Endometrial microvascular endothelial cells (primary cell): Measurements from ENCODE around the gene LAMP5. TPM values are rescaled to one million over a fixed set of nuclear protein-coding genes. Genes with fewer than 3 reads are reported as not detected.

ENCODE experiments used
- in situ Hi-C: cut with HindIII; loops from 2 replicates; pipeline ENCODE4 v1.10.0; 2017; ENCODE audit warnings: low sequenced_read_pairs, low pct_unique_long_range_greater_than_20kb; ENCODE audit errors: inconsistent ontology term
- total RNA-seq: library from RNA; depleted of rRNA; stranded (reverse); fragments of >200 nt; gene quantifications from one replicate; pipeline ENCODE4 v1.2.3, GENCODE V29; 2015; ENCODE audit errors: inconsistent ontology term

Gene LAMP5
- total RNA-seq, 1 donor from 2014 or later: not detected

DNA sequence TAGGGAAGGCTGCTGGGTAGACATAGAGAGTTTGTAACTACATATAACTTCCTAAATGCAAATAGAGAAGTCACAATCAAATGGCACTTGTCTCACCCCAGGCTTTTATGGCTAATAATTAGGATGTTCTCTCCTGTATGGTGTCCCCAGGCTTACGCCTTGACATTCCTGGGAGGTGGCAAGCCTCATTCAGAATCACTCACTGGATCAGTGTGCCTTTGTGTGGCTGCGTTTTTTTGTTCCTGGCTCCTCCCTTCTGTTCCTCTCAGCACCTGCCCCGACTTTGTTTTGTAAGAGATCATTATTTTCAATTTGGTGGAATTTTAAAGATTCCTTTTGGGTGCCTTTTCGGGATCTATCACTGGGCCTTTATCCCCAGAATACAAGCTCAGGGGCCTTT lies 5.7 kb downstream of the LAMP5 start:
- in situ Hi-C loops: no loop called here

DNA sequence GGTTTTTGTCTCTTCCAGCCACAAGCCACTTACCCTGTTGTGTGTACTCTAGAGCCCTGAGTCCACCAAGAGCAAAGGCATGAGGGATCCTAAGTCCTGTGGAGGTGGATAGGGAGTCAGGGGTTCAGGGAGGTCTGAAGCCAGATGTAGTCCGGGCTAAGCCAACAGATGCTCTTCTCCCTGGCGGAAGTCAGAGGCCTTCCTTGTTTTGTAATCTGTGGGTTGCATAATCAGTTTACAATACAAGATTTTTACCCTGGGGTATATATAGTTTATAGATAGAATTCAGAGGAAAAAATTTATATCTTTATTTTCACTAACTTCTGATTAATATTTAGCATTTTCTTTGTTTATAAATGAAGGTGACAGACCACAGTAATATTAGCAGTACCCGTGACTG lies 9.2 kb downstream of the LAMP5 start:
- in situ Hi-C loops: no loop called here

DNA sequence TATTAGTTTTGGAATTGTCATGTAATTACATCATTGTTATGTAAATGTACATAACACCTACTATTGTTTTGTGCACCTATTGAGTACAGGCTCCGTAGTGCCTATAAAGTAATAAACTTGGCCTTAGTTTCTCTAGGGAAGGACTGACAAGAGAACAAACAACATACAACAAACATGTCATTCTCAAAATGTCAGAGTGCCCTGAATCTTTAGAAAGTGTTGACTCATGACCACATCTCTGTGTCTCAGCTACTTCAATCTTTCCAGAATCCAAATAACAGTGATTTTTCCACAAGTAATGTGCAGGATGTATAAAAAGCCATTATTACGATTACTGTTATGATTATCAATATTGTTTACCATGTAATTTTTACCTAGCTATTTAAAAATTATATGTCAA lies 17.2 kb downstream of the LAMP5 start:
- in situ Hi-C loops: no loop called here

DNA sequence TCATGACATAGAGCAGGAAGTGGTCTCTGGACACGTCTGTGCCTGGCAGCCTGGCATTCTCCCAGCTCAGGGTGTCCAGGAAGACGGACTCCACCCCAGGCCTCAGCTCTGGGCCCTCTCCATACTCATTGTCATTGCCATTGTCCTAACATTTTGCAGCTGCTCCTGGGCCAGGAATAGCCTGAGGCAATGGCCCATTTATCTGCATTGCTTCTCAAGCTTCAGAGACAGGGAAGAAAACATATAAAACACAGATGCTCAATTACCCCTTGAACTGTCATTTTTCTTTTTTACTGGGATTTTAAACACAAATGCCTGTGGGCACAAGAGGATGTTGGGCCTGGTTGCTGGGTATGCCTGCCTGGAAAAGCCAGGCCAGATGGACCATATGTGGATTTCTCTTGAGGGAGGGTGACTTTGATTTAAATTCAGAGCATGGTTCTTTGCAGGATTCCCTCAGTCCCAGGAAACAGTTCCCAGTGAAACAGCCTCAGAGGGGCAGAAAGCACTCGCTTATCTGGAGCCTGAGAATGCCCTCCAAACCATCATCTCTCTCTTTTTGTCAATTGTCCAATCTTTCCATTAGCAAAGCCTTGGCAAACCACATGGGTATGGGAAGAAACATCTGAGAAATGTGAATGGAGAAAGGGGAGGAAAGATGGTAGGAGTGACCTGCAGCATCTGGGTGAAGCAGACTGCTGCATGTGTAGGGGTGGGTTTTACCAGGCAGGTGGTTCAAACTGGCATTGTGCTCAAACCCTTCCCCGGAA lies 17.9 kb downstream of the LAMP5 start:
- in situ Hi-C loops: no loop called here

DNA sequence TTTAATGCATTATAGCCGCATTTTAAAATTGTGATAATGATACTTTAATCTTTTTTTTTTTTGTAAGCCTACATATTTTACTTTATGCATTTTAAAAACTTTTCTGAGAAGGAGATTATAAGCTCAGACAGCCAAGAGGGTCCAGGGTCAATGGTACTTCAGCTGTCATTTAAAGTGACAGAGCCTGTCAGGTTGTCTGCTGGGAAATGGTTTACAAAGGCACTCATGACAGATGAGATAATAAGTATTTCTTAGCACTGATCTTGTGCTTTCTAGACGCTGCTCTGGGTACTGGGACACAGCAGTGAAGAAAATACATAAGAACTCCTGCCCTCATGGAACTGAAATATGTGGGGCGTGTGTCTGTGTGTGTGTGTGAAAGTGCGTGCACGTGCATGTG lies 19.6 kb downstream of the LAMP5 start:
- in situ Hi-C loops: no loop called here

DNA sequence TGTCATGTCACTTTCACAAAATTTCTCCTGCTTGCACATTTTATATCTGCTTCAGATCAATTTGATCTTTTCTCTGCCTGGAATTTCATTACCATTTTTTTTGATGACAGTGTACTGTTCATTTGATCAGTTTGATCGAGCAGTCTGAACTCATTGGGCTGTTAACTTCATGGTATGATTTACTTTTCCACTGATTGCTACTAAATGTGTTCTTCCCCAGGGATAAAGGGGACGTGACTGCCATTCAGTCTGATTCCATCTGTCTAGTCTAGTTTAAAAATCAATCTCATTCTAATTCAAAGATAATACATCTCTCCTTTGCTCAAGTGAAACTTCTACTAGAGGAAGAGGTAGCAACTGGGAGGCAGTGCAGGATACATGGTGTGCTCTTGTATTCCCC lies 21.1 kb downstream of the LAMP5 start:
- in situ Hi-C loops: no loop called here

DNA sequence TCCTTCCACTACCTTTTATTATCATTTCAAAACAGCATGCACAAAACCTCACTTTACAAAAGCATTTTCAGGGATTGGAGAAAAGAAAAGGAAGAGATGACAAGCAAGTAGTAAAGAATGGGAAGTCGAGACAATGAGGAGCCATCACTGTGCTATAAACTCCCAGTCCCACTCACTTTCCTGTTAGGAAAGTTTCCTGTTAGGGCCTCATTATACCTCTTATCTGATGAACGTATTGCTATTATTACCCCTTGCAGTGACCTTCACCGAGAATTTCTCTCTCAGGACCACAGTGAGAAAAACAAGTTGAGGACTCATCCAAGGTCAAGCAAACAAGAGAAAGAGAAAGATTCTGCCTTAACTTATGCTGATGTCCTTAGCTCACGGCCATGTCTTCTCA lies 28.8 kb downstream of the LAMP5 start:
- in situ Hi-C loops: no loop called here

DNA sequence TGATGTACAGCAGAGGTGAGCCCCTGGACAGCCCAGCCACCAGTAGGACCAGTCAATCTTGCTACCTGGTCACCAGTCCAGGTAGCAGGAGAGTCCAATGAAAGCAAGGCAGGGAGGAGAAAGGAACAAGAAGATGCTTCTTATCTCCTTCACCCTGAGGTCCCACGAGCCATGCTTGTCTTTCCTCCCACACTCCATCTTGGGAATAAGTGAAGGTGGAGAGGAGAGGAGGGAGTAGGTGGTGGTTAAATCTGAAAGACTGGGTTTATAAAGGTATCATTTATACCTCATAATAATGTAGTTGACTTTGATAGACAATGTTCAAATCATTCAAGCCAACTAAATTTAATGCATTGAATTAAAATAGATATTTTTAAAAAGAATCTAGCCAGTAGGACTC lies 35.9 kb downstream of the LAMP5 start:
- in situ Hi-C loops: no loop called here

DNA sequence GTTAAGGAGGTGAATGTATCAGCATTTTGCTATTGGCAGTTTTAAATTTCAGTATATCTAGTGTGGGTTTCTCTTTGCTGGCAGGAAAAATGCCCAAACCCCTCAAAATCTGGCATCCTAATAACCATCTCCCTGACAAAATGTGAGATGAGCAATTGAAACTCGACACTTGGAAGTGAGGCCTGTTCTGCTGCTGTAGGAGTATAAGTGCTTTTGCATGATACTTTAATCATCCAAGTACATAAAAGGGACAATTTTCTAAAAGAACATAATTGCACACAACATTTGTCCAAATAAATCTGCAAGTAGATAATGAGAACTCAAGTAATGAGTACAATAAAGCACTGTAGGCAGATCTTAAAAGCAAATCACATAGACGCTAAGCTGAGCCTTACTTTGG lies 36.5 kb downstream of the LAMP5 start:
- in situ Hi-C loops: no loop called here

DNA sequence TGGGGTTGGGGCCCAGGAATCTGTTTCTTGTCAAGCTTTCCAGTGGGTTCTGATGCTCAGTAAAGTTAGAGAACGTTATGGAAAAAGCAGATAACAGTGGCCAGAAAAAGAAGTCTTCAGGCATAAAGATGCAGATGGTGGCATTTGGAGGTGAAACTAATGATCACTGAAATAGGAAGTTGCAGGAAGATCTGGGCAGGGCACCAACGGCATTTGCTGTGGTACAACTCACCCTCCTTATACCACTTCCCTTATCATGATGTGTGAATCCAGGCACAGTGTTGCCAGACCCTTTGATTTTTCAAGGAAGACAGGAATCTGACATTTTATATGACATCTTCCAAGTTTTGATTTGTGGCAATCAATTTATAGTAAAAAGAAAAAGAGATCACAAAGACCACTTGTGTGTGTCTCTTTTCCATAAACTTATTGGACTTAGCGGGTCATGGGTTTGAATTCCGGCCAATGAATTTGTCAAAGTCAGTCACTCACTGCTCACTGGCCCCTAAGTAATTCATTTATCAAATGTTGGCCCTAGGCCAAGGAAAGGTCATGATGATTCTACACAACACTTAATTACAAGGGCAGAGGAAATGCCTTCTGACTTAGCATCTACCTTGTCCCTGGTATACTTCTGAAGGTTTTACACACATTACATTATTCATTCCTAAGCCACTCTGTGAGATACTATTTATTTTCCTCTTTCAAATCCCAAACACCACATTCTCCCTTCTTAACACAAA lies 37.6 kb downstream of the LAMP5 start:
- in situ Hi-C loops: no loop called here

DNA sequence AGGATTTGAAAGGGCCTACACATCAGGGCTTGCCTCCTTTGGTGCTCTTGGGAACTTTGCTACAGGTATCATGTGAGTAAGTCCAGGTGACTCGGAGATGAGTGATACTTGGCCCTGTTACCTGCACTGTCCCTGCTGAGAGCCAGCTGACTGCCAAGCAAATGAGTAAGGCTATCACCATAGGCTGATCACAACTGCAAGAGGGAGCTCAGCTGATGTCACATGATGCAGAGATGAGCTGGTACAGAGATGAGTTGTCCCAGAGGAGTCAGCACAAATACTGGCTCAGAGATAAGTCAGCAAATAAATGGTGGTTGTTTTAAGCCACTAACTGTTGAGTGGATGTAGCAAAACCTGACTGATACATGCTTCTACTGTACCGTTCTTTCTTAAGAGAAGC lies 41.4 kb downstream of the LAMP5 start:
- in situ Hi-C loops: no loop called here

DNA sequence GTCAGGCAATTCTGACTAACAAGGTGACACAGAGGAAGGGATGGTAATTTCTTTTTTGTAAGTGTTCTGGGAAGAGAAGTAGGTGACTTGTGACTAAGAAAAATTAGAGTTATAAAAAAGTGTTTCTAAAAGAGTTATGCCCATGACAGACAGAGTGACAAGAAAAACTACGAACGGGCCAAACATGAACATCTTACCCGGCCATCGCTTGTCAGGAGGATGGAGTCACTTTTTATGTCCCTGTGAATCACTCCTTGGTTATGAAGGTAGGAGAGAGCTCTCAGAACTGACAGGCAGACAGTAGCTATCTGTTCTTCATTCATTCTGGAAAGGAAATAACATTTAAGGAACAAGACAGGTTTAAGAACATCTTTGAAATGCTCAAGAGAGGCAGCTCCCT lies 43.0 kb downstream of the LAMP5 start:
- in situ Hi-C loops: no loop called here

DNA sequence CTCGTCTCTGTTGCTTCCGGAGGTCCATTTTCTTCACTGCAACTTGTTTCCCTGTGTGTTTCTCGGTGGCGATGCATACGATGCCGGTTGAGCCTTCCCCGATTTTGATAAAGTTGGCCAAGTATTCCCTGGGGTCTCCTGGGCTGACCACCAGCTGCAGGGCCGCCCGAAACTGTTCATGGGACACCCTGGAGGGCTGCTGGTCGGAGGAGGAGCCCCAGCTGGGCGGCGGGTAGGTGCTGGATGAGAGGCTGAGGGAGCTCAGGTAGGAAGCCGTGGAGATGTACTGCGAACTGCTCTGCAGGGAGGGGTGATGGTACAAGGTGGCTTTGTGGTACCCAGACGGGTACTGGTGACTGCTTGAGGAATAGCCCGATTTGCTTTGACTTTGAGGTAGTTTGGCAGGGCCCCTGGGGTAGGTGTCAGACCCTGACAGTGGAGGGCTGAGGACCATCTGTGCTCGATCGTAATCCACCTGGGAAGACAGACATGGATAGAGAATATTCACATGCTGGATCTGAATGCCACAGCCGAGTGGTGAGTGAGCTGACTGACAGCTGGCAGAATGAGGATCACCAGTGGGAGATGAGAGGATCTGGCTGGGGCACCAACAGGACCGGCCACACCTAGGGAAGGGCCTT lies 51.6 kb downstream of the LAMP5 start:
- in situ Hi-C loops: no loop called here

DNA sequence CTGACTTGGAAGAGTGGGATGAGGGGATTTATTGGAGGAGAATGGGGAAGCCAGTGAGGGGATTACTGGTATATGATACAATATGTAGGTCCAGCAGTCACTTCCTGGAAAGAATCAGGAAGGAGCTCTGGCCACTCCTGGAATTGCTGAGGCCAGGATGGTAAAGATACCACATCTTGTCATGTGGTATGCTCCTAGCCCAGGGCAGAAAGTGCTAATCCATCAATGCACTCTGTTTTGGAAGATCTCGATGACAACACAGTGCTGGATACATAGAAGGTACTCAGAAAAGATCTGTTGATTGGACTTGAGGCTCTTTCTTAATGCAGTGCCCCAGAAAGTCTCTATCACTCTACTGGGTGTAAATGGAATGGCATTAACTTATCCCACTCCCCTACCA lies 52.6 kb downstream of the LAMP5 start:
- in situ Hi-C loops: no loop called here

DNA sequence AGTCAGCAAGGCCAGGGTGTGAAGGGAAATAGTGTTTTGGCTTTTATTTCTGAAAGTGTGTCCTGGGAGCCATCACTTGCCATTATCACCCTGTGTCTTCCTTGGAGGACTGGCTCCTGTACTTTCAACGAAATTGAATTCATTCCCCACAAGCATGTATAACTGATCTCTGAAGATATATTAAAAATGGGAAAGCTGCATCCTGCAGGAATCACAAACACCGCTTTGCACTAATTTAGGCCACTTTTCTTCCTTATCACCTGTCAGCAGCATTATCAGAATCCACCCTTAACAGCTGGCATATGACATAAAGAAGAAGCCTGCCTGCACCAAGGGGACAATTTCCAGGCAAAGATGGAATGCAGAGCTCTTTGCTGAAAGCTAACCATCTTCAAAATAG lies 56.2 kb downstream of the LAMP5 start:
- in situ Hi-C loops: no loop called here

DNA sequence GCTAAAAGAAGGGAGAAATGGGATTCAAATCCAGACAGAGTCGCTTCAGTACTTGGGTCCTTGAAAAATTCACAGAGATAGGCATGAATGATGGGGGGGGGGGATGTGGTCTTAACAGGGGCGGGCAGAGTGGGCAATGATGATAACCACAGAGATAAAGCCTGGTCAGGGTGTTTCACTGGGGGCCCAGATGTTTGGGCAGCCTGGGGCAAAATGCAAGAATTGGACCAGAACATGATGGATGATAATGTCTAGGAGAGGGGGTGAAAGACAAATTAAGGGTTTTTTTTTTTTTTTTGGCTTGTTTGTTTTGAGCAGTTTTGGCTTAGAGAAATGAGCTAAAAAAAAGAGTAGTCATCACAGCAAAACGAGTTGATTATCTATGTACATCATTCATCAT lies 57.4 kb downstream of the LAMP5 start:
- in situ Hi-C loops: no loop called here

DNA sequence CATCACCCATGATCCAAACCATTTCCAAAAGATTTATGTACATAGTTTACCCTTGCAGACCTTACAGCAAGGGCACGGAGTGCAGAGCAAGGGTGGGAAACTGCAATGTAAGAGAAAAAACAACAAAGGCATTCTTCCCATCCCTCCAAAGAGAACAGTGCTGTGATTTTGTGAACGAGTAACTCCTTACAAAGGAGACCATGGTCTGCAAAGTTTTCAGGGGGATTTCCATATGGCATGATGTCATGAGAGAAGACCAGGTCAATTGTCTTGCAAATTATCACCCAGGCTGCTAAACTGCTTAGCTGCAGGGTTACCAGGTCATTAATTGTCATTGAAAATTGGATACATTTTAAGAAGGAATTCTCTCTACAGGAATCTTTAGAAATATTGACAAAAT lies 58.3 kb downstream of the LAMP5 start:
- in situ Hi-C loops: no loop called here

DNA sequence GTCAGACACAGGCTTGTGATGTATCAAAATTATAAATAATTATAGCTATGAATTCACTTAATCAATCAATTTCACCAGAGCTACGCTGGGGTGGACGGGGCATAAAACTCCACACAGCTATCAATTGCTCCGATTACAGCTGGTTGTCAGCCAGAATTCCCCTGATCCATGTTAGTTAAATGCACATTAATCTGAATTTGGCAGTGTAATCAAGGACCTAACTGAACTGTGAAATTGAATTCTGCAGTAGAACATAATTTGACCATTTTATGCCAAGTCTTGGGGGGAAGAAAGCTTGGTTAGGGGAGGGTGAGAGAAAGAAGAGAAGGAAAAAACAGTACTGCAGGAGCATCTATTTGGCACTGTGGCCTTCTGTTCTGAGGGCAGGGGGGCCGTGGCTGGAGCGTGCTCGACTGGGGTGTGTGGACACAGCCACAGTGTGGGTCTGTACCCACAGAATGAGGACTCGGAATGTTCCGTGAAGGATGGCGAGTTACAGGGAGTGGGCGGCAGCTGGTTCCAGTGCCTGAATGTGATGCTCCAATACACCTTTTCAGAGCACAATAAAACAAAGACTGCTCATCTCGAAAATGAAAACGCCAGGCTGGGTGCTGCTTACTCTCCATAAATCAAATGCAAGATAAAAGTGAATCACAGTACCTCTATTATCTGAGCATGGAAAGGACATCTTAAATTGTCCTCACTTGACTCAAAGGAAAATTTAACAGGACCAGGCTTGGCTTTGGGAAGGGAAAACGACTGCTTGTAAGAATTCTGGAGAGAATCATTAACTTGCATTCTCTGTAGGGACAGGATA lies 59.2 kb downstream of the LAMP5 start:
- in situ Hi-C loops: no loop called here

DNA sequence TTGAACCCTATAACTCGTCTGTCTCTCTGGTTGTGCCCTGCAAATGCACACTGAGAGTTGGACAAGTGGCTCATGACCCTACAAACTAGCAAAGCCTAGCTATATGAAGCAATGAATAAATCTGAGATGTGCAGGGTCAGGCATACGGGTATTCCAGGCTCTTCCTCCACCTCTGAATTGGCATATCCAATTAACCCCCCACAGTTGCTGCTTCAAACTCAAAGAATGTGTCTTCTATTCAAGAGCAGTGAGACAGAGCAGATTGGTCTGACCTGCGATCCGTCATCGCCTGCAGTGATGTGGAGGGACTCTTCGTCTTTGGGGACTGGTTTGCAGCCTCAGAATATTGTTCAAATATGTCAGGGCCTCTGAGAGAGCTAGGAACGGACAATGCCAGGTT lies 59.8 kb downstream of the LAMP5 start:
- in situ Hi-C loops: no loop called here
